Ovary (tissue), 3 donors: Measurements from ENCODE around the gene CRY2.

ENCODE experiments used
- CTCF ChIP-seq, 3 donors: fragments of 450-650 bp in 2 of 3; fragments of 200-600 bp in 1 of 3; IDR thresholded peaks; one replicate each; pipeline versions ENCODE4 v1.5.1 to v1.8.0; 2016 to 2022; ENCODE audit warnings: antibody characterized with exemption in 3 of 3, mild to moderate bottlenecking in 1 of 3
- EP300 ChIP-seq: sonication (generic); formaldehyde crosslinking; IDR thresholded peaks from one replicate; pipeline ENCODE4 v1.6.1; 2017; ENCODE audit warnings: antibody characterized with exemption
- POLR2A ChIP-seq: fragments of 450-650 bp; IDR thresholded peaks from one replicate; pipeline ENCODE4 v1.6.1; 2017; ENCODE audit warnings: antibody characterized with exemption, mild to moderate bottlenecking, moderate library complexity
- donor health status: DM: no; HTN: no; CAD: no.

GRCh38 chr11:45851228-45851627 lies 4.0 kb downstream of the CRY2 start:
- TF ChIP-seq CTCF (IDR thresholded peaks at IDR 0.05) (no peak), EP300 (no peak), POLR2A (no peak)
